ENCODE measurements around the gene RRAS.
"Not testable (repeated sequence)": the region's sequence is repeated elsewhere in the genome, so short reads cannot be mapped to it uniquely, and the experiment has no call there.

RRAS gene

DNA sequence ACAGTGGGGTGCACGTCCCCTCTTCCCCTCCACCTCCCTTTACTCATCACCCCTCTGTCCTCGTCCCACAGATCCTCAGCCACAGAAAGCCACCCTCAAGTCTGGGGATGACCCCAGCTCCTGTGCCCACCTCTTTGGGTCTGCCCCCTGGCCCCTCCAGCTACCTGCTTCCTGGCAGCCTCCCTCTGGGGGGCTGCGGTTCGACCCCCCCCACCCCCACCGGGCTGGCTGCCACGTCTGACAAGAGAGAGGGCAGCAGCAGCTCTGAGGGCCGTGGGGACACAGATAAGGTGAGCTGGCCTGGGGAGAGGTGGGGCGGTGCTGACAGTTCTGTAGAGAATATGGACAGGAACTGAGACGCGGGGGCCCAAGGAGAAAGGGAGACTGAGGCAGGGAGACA, 14.6 kb upstream of the RRAS start:
- DNase-seq (ENCODE audit: low read depth): no peak

GRCh38 chr19:49653466-49653806, 13.5 kb upstream of the RRAS start:
- DNase-seq (ENCODE audit: low read depth): no peak

DNA sequence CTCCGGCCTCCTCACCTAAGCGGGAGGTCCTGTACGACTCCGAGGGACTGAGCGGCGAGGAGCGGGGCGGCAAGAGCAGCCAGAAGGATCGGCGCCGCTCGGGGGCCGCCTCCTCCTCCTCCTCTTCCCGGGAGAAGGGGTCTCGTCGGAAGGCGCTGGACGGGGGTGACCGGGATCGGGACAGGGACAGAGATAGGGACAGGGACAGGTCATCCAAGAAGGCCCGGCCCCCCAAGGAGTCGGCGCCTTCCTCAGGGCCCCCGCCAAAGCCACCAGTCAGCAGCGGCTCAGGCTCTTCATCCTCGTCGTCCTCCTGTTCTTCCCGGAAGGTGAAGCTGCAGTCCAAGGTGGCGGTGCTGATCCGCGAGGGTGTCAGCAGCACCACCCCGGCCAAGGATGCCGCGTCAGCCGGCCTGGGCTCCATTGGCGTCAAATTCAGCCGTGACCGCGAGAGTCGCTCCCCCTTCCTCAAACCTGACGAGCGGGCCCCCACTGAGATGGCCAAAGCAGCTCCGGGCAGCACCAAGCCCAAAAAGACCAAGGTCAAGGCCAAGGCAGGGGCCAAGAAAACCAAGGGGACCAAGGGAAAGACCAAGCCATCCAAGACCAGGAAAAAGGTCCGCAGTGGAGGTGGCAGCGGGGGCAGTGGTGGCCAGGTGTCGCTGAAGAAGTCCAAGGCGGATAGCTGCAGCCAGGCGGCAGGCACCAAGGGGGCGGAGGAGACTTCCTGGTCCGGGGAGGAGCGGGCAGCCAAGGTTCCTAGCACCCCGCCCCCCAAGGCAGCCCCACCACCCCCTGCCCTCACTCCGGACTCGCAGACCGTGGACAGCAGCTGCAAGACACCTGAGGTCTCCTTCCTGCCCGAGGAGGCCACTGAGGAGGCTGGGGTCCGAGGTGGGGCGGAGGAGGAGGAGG, 12.9 kb upstream of the RRAS start:
- DNase-seq (ENCODE audit: low read depth): no peak

GRCh38 chr19:49651820-49652550, 12.0 kb upstream of the RRAS start:
- DNase-seq (ENCODE audit: low read depth): no peak

DNA sequence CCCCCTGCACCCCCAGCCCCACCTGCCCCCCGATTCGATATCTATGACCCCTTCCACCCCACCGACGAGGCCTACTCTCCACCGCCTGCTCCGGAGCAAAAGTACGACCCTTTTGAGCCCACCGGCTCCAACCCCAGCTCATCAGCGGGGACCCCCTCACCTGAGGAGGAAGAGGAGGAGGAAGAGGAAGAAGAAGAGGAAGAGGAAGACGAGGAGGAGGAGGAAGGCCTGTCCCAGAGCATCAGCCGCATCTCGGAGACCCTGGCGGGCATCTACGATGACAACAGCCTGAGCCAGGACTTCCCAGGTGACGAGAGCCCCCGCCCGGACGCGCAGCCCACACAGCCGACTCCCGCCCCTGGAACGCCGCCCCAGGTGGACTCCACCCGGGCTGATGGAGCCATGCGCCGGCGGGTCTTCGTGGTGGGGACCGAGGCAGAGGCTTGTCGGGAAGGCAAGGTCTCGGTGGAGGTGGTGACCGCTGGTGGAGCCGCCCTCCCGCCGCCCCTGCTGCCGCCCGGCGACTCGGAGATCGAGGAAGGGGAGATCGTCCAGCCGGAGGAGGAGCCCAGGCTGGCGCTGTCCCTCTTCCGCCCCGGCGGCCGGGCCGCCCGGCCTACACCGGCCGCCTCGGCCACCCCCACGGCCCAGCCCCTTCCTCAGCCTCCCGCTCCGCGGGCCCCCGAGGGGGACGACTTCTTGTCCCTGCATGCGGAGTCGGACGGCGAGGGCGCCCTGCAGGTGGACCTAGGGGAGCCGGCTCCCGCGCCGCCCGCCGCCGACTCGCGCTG, 11.3 kb upstream of the RRAS start:
- no peak for DNase-seq (ENCODE audit: low read depth)

- DNase-seq (ENCODE audit: low read depth): no peak
These were observed 6.6 kb upstream of the RRAS start for GRCh38 chr19:49646586-49646985.

- no peak for DNase-seq (ENCODE audit: low read depth)
These were observed 6.1 kb upstream of the RRAS start for GRCh38 chr19:49645995-49646394.

- DNase-seq (ENCODE audit: low read depth): no peak
These were observed 5.6 kb upstream of the RRAS start for GRCh38 chr19:49645592-49645991.

GRCh38 chr19:49643466-49643865, 3.5 kb upstream of the RRAS start:
- no peak for DNase-seq (ENCODE audit: low read depth)

DNA sequence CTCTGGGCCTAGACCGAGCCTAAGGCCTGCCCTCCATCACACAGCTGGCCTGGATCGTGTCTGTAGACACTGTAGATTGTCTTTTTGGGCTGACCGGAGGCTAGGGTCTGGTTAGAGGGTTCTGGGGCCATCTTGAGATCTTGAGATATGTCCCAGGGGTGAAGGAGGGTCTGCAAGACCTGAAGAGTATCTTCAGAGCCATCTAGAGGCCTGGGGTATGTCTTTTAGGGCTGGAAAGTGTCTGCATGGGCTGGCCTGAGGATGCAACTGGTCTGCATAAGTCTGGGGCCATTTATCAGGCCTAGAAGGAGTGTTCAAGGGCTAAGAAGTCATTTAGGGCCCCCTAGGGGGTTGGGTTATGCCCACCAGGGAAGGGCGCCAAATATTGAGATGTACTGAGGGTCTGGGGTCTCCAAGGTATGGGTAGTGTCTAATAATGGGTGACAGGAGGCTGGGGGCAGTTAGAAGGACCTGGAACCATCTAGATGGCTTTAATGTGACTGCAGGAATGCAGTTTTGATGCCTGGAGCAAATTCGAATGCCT, 2.6 kb upstream of the RRAS start:
- no peak for DNase-seq (ENCODE audit: low read depth)

GRCh38 chr19:49641688-49642491, 1.9 kb upstream of the RRAS start, which contains the start of gene SCAF1:
TSS of gene SCAF1 (plus strand) at chr19:49642209. CDS start at chr19:49645027, 2,818 bp downstream.
- peak; percentile 99 for DNase-seq (ENCODE audit: low read depth)

GRCh38 chr19:49639401-49640112, 386 bp downstream of the RRAS start:
- no peak for DNase-seq (ENCODE audit: low read depth)

GRCh38 chr19:49637821-49638738, 1.9 kb downstream of the RRAS start:
- no peak for DNase-seq (ENCODE audit: low read depth)

GRCh38 chr19:49636233-49636932, 3.6 kb downstream of the RRAS start:
- no peak for DNase-seq (ENCODE audit: low read depth)

GRCh38 chr19:49635530-49636232, 4.3 kb downstream of the RRAS start:
- DNase-seq (ENCODE audit: low read depth): no peak

DNA sequence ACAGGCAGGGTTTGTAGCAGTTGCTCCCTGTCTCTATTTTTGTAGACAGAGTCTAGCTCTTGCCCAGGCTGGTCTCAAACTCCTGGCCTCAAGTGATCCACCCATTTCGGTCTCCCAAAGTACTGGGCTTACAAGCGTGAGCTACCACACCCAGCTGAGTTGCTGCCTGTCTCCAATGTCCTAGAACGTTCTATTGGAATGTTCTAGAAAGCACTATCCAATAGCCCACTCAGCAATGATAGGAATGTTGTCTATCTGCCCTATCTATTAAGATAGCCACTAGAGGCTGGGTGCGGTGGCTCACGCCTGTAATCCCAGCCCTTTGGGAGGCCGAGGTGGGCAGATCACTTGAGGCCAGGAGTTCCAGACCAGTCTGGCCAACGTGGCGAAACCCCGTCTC, 6.7 kb downstream of the RRAS start:
- DNase-seq (ENCODE audit: low read depth): not testable (repeated sequence)

DNA sequence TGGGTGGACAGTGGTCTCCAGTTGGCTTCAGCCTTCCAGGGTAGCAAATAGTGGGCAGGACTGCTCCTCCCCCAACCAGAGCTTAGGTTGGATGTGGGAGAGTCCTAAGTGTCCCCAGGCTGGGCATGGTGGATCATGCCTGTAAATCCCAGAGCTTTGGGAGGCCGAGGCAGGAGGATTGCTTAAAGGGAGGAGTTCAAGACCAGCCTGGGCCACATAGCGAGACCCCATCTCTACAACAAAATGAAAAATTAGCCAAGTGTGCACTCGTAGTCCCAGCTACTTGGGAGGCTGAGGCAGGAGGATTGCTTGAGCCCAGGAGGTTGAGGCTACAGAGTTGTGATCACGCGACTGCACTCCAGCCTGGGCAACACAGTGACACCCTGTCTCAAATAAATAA, 7.4 kb downstream of the RRAS start:
- DNase-seq (ENCODE audit: low read depth): no peak

GRCh38 chr19:49631610-49632192, 8.2 kb downstream of the RRAS start:
- DNase-seq (ENCODE audit: low read depth): no peak
